ENCODE measurements around the gene OR51T1.

The OR51T1 gene

GRCh38 chr11:4891996-4892640 lies 10.4 kb downstream of the OR51T1 start:
- no peak for DNase-seq (ENCODE audit: low read depth)
- no peak for TF ChIP-seq CTCF (IDR thresholded peaks at IDR 0.05; ENCODE audit: insufficient read depth, low read depth, low read length, missing control alignments)

GRCh38 chr11:4903484-4903883 lies 21.8 kb downstream of the OR51T1 start, which contains the start of gene OR51A7:
OR51A7 (plus strand) TSS chr11:4903783; CDS start chr11:4907370, 3,587 bp downstream.
- DNase-seq (ENCODE audit: low read depth) = no peak
- TF ChIP-seq CTCF (IDR thresholded peaks at IDR 0.05; ENCODE audit: insufficient read depth, low read depth, low read length, missing control alignments) = no peak
- no peak within 1 kb of the TSS for H3K4me3 ChIP-seq (ENCODE audit: low read depth, low read length)

More at GRCh38 chr11:4891996-4892640, 10.4 kb downstream of the OR51T1 start:
- H3K4me3 ChIP-seq (ENCODE audit: low read depth, low read length) = no peak overlapping the region

- no peak for DNase-seq (ENCODE audit: low read depth)
- H3K4me3 ChIP-seq (ENCODE audit: low read depth, low read length) = no peak overlapping the region
- TF ChIP-seq CTCF (IDR thresholded peaks at IDR 0.05; ENCODE audit: insufficient read depth, low read depth, low read length, missing control alignments) = no peak
Measured at GRCh38 chr11:4916581-4916980, 34.9 kb downstream of the OR51T1 start.

- no peak within 1 kb of the TSS for H3K4me3 ChIP-seq (ENCODE audit: low read depth, low read length)
- TF ChIP-seq CTCF (IDR thresholded peaks at IDR 0.05; ENCODE audit: insufficient read depth, low read depth, low read length, missing control alignments) = no peak
- no peak for DNase-seq (ENCODE audit: low read depth)
Measured at GRCh38 chr11:4919250-4919649, 37.5 kb downstream of the OR51T1 start, which contains the start of gene OR51G2. OR51G2 (minus strand) TSS chr11:4919350; CDS start chr11:4915663, 3,687 bp downstream.

- TF ChIP-seq CTCF (IDR thresholded peaks at IDR 0.05; ENCODE audit: insufficient read depth, low read depth, low read length, missing control alignments) = no peak
Measured at GRCh38 chr11:4921796-4922195, 40.1 kb downstream of the OR51T1 start.

GRCh38 chr11:4922304-4922703 lies 40.6 kb downstream of the OR51T1 start:
- H3K4me3 ChIP-seq (ENCODE audit: low read depth, low read length) = no peak overlapping the region
- DNase-seq (ENCODE audit: low read depth) = no peak
- TF ChIP-seq CTCF (IDR thresholded peaks at IDR 0.05; ENCODE audit: insufficient read depth, low read depth, low read length, missing control alignments) = no peak

More at GRCh38 chr11:4921796-4922195, 40.1 kb downstream of the OR51T1 start:
- no peak for DNase-seq (ENCODE audit: low read depth)
- no peak overlapping the region for H3K4me3 ChIP-seq (ENCODE audit: low read depth, low read length)

- no peak for DNase-seq (ENCODE audit: low read depth)
- no peak within 1 kb of the TSS for H3K4me3 ChIP-seq (ENCODE audit: low read depth, low read length)
- TF ChIP-seq CTCF (IDR thresholded peaks at IDR 0.05; ENCODE audit: insufficient read depth, low read depth, low read length, missing control alignments) = no peak
Measured at GRCh38 chr11:4924239-4924638, 42.5 kb downstream of the OR51T1 start, which contains the start of gene OR51G1. OR51G1 (minus strand) TSS chr11:4924339; CDS start chr11:4924339, 0 bp downstream.

Measured in GM12865 (cell line).